ENCODE data around the gene MYO1D. TPM values are rescaled to one million over a fixed set of nuclear protein-coding genes. Genes with fewer than 3 reads are reported as not detected.

MYO1D gene
- total and polyA plus RNA-seq, 2 of the 13 experiments (the other 11 are each of a cell fraction or from before 2014, with no cell fraction given), result 13.2 to 17.3 TPM

DNA sequence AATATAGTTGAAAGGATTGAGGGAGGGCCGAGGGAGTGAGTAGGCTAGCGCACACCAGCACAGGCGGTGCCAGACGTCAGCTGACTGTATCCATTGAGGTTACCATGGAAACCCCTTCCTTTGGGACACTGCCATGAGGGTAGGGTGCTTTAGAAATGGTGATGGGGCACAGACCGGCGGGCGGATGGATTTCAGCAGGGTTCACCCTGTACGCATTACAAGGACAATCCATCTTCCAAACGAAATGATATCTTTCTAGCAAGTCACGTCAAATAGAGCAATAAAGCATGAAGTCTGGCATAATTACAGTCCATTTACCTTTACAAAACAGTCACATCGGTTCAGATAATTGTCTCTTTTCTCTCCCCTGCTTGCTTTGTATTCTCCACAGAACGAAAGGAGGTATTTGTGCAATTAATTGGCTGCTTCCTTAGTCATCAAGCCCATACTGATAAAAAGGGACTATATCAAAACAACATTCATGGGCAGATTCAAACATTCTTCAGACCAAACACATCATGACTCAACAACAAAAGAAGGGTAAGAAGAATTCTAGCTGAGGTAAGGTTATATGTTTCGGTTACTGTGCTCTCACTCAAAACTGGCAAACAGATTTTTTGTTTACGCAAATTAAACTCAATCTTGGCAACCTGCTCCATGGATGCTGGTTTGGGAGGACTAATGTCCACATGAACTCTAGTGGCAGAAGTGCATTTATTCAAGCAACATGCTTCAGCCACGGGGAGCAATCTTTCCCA lies 249.5 kb downstream of the MYO1D start:
- FAIRE-seq (no peak), DNase-seq (ENCODE audit: low spot score) (no peak), ATAC-seq (no peak)
- no peak overlapping the region for H3K9ac ChIP-seq (ENCODE audit: insufficient read depth, low read depth, low read length)
- POLR2A ChIA-PET, result no interaction called here
- no peaks in the 10 kb centered on the region for H4K20me1 ChIP-seq (ENCODE audit: insufficient read depth, low read length)
- H2AFZ ChIP-seq (ENCODE audit: low read length), result no peak overlapping the region
- CTCF ChIA-PET (ENCODE audit: low intra/inter-chr PET ratio, low total read pairs), result no interaction called here
- no TSS peak for BruUV-seq (replicated peaks)
- H3K4me3 ChIP-seq (replicated peaks in 1 of 3; ENCODE audit: insufficient read depth in 1 of 3, low read depth in 2 of 3, low read length in 3 of 3), result no peak overlapping the region
- TF ChIP-seq SRSF1 (optimal IDR thresholded peaks at IDR 0.05; ENCODE audit: low read depth, low read length) (no peak), IRX3 (CRISPR knock-in tag; IDR thresholded peaks at IDR 0.05; ENCODE audit: borderline replicate concordance, low read depth) (no peak), ZNF788 (CRISPR knock-in tag; IDR thresholded peaks at IDR 0.05; ENCODE audit: borderline replicate concordance) (no peak), ZNF619 (CRISPR knock-in tag; IDR thresholded peaks at IDR 0.05) (no peak), SRY (CRISPR knock-in tag; IDR thresholded peaks at IDR 0.05) (no peak), MIER3 (CRISPR knock-in tag; IDR thresholded peaks at IDR 0.05; ENCODE audit: borderline replicate concordance) (no peak), MAF1 (CRISPR knock-in tag; IDR thresholded peaks at IDR 0.05; ENCODE audit: borderline replicate concordance) (no peak), TOE1 (CRISPR knock-in tag; IDR thresholded peaks at IDR 0.05) (no peak), SIN3A (IDR thresholded peaks at IDR 0.05; ENCODE audit: borderline replicate concordance, low read depth, low read length) (no peak), SP2 (CRISPR knock-in tag; IDR thresholded peaks at IDR 0.05) (no peak), ZNF781 (CRISPR knock-in tag; IDR thresholded peaks at IDR 0.05; ENCODE audit: borderline replicate concordance, not compliant biosample characterization) (no peak)
- TF ChIP-seq, protein P1, sequence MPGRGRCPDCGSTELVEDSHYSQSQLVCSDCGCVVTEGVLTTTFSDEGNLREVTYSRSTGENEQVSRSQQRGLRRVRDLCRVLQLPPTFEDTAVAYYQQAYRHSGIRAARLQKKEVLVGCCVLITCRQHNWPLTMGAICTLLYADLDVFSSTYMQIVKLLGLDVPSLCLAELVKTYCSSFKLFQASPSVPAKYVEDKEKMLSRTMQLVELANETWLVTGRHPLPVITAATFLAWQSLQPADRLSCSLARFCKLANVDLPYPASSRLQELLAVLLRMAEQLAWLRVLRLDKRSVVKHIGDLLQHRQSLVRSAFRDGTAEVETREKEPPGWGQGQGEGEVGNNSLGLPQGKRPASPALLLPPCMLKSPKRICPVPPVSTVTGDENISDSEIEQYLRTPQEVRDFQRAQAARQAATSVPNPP (CRISPR knock-in tag; IDR thresholded peaks at IDR 0.05), result no peak
- TF ChIP-seq, protein P2, sequence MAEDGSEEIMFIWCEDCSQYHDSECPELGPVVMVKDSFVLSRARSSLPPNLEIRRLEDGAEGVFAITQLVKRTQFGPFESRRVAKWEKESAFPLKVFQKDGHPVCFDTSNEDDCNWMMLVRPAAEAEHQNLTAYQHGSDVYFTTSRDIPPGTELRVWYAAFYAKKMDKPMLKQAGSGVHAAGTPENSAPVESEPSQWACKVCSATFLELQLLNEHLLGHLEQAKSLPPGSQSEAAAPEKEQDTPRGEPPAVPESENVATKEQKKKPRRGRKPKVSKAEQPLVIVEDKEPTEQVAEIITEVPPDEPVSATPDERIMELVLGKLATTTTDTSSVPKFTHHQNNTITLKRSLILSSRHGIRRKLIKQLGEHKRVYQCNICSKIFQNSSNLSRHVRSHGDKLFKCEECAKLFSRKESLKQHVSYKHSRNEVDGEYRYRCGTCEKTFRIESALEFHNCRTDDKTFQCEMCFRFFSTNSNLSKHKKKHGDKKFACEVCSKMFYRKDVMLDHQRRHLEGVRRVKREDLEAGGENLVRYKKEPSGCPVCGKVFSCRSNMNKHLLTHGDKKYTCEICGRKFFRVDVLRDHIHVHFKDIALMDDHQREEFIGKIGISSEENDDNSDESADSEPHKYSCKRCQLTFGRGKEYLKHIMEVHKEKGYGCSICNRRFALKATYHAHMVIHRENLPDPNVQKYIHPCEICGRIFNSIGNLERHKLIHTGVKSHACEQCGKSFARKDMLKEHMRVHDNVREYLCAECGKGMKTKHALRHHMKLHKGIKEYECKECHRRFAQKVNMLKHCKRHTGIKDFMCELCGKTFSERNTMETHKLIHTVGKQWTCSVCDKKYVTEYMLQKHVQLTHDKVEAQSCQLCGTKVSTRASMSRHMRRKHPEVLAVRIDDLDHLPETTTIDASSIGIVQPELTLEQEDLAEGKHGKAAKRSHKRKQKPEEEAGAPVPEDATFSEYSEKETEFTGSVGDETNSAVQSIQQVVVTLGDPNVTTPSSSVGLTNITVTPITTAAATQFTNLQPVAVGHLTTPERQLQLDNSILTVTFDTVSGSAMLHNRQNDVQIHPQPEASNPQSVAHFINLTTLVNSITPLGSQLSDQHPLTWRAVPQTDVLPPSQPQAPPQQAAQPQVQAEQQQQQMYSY (CRISPR knock-in tag; IDR thresholded peaks at IDR 0.05), result no peak
- TF ChIP-seq, protein P3, sequence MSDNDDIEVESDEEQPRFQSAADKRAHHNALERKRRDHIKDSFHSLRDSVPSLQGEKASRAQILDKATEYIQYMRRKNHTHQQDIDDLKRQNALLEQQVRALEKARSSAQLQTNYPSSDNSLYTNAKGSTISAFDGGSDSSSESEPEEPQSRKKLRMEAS (IDR thresholded peaks at IDR 0.05), result no peak
- TF ChIP-seq, protein P4, sequence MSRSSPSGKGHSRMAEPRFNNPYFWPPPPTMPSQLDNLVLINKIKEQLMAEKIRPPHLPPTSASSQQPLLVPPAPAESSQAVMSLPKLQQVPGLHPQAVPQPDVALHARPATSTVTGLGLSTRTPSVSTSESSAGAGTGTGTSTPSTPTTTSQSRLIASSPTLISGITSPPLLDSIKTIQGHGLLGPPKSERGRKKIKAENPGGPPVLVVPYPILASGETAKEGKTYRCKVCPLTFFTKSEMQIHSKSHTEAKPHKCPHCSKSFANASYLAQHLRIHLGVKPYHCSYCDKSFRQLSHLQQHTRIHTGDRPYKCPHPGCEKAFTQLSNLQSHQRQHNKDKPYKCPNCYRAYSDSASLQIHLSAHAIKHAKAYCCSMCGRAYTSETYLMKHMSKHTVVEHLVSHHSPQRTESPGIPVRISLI (CRISPR knock-in tag; IDR thresholded peaks at IDR 0.05; ENCODE audit: borderline replicate concordance), result no peak
- TF ChIP-seq, protein P5, sequence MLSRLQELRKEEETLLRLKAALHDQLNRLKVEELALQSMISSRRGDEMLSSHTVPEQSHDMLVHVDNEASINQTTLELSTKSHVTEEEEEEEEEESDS (CRISPR knock-in tag; IDR thresholded peaks at IDR 0.05; ENCODE audit: borderline replicate concordance), result no peak
- intact Hi-C loops (cut with micrococcal nuclease; ENCODE audit: unreplicated experiment) (no loop called here), in situ Hi-C loops (cut with HindIII; ENCODE audit: extremely low pct_ligation_motif_present, low pct_unique_long_range_greater_than_20kb) (no loop called here)
- no peak overlapping the region for H3K27ac ChIP-seq (ENCODE audit: extremely low read length, insufficient read depth, low read length)
- no peaks in the 10 kb centered on the region for H3K79me2 ChIP-seq (ENCODE audit: insufficient read depth, low read length)
- WGBS (ENCODE audit: low lambda C conversion rate), result 92% methylated on average over 15 of the region's 15 CpGs
- no peak overlapping the region for H3K4me2 ChIP-seq (ENCODE audit: low read depth, low read length)
- no peaks in the 10 kb centered on the region for H3K27me3 ChIP-seq (ENCODE audit: control insufficient read depth in 1 of 2, insufficient read depth in 2 of 2, low read length in 2 of 2)
- H3K9me3 ChIP-seq (ENCODE audit: low read length), result no peaks in the 10 kb centered on the region
- no peaks in the 10 kb centered on the region for H3K36me3 ChIP-seq (replicated peaks in 1 of 2; ENCODE audit: control insufficient read depth in 1 of 2, insufficient read depth in 2 of 2, low read length in 2 of 2)
- H3K4me1 ChIP-seq (ENCODE audit: insufficient read depth, low read length), result no peaks in the 10 kb centered on the region

Data from HepG2 (cell line).